HEK293T (cell line): ENCODE data around the gene TRPC3.

ENCODE experiments used
- ARNT ChIP-seq: fragments of 450-650 bp; IDR thresholded peaks from 2 replicates; pipeline ENCODE4 v1.6.1; 2017; ENCODE audit warnings: mild to moderate bottlenecking
- BHLHE40 ChIP-seq: fragments of 450-650 bp; IDR thresholded peaks from 2 replicates; pipeline ENCODE4 v1.6.1; 2016; ENCODE audit warnings: mild to moderate bottlenecking, moderate library complexity, borderline replicate concordance
- CTBP1 ChIP-seq: fragments of 450-650 bp; IDR thresholded peaks from 2 replicates; pipeline ENCODE4 v1.6.1; 2016; ENCODE audit warnings: borderline replicate concordance
- ELF4 ChIP-seq: fragments of 450-650 bp; IDR thresholded peaks from 2 replicates; pipeline ENCODE4 v1.6.1; 2017; ENCODE audit warnings: antibody characterized with exemption
- FOXM1 ChIP-seq: fragments of 450-650 bp; IDR thresholded peaks from 2 replicates; pipeline ENCODE4 v1.6.1; 2017; ENCODE audit warnings: mild to moderate bottlenecking, borderline replicate concordance
- HDGF ChIP-seq: fragments of 450-650 bp; IDR thresholded peaks from 2 replicates; pipeline ENCODE4 v1.6.1; 2017; ENCODE audit warnings: antibody characterized with exemption, borderline replicate concordance
- NFRKB ChIP-seq: fragments of 450-650 bp; IDR thresholded peaks from 2 replicates; pipeline ENCODE4 v1.6.1; 2016; ENCODE audit warnings: mild to moderate bottlenecking, moderate library complexity
- SP1 ChIP-seq: fragments of 450-650 bp; IDR thresholded peaks from 2 replicates; pipeline ENCODE4 v1.6.1; 2017
- TARDBP ChIP-seq: fragments of 450-650 bp; IDR thresholded peaks from 2 replicates; pipeline ENCODE4 v1.6.1; 2016

DNA sequence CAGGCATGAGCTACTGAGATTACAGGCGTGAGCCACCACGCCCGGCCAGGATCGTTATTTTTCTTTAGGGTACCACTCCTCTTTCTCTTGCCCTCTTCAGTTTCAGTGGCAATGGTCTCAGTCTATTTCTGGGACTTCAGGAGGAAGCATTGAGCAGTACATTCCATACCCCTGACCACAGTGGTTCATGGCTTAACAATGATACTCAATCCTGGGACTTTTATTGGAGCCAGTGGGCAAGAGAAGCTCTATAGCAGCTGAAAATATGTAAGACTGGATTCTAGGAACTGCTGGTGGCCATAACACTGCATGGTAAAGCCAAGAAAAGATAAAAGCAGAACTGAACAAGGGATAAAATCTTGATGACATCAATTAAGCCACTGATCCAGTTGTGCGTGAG, 122.3 kb downstream of the TRPC3 start:
- no peak for TF ChIP-seq HDGF
- no peak for TF ChIP-seq ARNT
- TF ChIP-seq CTBP1: no peak
- TF ChIP-seq TARDBP: no peak
- no peak for TF ChIP-seq FOXM1
- TF ChIP-seq ELF4: no peak
- TF ChIP-seq NFRKB: no peak
- TF ChIP-seq SP1: no peak
- no peak for TF ChIP-seq BHLHE40
